Astrocyte (in vitro differentiated cells and primary cell): ENCODE measurements around the gene PLEKHH3.

Experiments
- CTCF ChIP-seq: IDR thresholded peaks from 2 replicates; pipeline ENCODE4 v1.5.1; 2011; ENCODE audit warnings: low read depth, mild to moderate bottlenecking, inconsistent platforms, low read length, moderate library complexity; ENCODE audit not compliant: insufficient read depth
- EZH2 ChIP-seq: IDR thresholded peaks from 2 replicates; pipeline ENCODE4 v1.6.1; 2012; ENCODE audit warnings: mild to moderate bottlenecking, low read length, inconsistent platforms; ENCODE audit not compliant: insufficient read depth

GRCh38 chr17:42704490-42704836, 27.7 kb upstream of the PLEKHH3 start:
- TF ChIP-seq CTCF = no peak
- no peak for TF ChIP-seq EZH2
